Spleen (tissue), 7 donors: ENCODE measurements around the gene DPP9.

ENCODE experiments used
- POLR2A ChIP-seq, 3 donors: fragments of 450-650 bp; IDR thresholded peaks; one replicate each; pipeline ENCODE4 v1.5.1; 2017; ENCODE audit warnings: antibody characterized with exemption in 3 of 3, mild to moderate bottlenecking in 1 of 3
- TF ChIP-seq, protein P1 (sequence below), 11 experiments: fragments of 200-600 bp in 7 of 11; fragments of 450-650 bp in 4 of 11; sonication (generic) in 4 of 11; IDR thresholded peaks in 8 of 11; conservative IDR thresholded peaks in 3 of 11; 1 replicate in 7 of 11; 2 replicates in 4 of 11; pipeline versions ENCODE4 v1.4.0 to v1.8.0; 2016 to 2021; ENCODE audit warnings: antibody characterized with exemption in 11 of 11, inconsistent platforms in 4 of 11, mild to moderate bottlenecking in 1 of 11
- donor health status: DM: no; HTN: no; CAD: no; lungs with moderate emphysema.
- donor health status: DM: no; HTN: no; CAD: no.
- donor health status: DM: no; HTN: no; CAD: no.

DNA sequence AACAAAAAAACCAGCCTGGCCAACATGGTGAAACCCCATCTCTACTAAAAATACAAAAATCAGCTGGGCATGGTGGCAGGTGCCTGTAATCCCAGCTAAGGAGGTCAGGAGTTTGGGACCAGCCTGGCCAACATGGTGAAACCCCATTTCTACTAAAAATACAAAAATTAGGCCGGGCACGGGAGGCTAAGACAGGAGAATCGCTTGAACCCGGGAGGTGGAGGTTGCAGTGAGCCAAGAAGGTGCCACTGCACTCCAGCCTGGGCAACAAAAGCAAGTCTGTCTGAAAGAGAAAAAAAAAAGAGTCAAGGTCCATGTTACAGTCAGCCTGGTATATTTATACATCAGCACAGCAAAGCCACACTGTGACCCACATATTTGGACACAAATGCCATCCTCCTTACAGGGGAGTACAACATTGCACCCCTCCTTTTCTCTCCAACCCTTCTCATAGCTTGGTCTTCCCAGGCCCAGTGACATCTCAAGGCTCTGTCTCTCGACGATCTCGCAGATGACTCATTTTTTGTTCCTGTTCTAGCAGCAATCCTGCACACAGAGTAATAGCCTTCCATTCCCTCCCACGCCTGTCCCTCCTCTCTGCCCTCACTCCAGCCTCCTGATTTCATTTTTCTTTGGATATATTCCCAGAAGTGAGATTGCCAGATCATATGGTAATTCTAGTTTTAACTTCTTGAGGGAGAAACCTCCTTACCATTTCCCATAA lies 21.0 kb upstream of the DPP9 start:
- TF ChIP-seq, protein P1, sequence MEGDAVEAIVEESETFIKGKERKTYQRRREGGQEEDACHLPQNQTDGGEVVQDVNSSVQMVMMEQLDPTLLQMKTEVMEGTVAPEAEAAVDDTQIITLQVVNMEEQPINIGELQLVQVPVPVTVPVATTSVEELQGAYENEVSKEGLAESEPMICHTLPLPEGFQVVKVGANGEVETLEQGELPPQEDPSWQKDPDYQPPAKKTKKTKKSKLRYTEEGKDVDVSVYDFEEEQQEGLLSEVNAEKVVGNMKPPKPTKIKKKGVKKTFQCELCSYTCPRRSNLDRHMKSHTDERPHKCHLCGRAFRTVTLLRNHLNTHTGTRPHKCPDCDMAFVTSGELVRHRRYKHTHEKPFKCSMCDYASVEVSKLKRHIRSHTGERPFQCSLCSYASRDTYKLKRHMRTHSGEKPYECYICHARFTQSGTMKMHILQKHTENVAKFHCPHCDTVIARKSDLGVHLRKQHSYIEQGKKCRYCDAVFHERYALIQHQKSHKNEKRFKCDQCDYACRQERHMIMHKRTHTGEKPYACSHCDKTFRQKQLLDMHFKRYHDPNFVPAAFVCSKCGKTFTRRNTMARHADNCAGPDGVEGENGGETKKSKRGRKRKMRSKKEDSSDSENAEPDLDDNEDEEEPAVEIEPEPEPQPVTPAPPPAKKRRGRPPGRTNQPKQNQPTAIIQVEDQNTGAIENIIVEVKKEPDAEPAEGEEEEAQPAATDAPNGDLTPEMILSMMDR (IDR thresholded peaks at IDR 0.05 in 8 of 11, conservative IDR thresholded peaks at IDR 0.05 in 3 of 11), result no peak
- TF ChIP-seq POLR2A (IDR thresholded peaks at IDR 0.05), result no peak
